Dedifferentiated amniotic fluid mesenchymal stem cell (primary cell): ENCODE results near the gene GPR37L1.
A peak's percentile ranks its signal among the peaks of the same experiment; 100 is the strongest.

ENCODE experiments used
- DNase-seq: peaks from one replicate; pipeline ENCODE4 v3.0.0-alpha.2; 2016; ENCODE audit errors: extremely low spot score

Gene GPR37L1, protein sequence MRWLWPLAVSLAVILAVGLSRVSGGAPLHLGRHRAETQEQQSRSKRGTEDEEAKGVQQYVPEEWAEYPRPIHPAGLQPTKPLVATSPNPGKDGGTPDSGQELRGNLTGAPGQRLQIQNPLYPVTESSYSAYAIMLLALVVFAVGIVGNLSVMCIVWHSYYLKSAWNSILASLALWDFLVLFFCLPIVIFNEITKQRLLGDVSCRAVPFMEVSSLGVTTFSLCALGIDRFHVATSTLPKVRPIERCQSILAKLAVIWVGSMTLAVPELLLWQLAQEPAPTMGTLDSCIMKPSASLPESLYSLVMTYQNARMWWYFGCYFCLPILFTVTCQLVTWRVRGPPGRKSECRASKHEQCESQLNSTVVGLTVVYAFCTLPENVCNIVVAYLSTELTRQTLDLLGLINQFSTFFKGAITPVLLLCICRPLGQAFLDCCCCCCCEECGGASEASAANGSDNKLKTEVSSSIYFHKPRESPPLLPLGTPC

GRCh38 chr1:202122639-202123335, at the start of gene GPR37L1:
Gene GPR37L1, plus strand, starts transcription at chr1:202122917. Its CDS starts 47 bp downstream, at chr1:202122964.
- no peak for DNase-seq

- DNase-seq: no peak
These were observed 49.5 kb upstream of the GPR37L1 start for GRCh38 chr1:202073206-202073605.

DNA sequence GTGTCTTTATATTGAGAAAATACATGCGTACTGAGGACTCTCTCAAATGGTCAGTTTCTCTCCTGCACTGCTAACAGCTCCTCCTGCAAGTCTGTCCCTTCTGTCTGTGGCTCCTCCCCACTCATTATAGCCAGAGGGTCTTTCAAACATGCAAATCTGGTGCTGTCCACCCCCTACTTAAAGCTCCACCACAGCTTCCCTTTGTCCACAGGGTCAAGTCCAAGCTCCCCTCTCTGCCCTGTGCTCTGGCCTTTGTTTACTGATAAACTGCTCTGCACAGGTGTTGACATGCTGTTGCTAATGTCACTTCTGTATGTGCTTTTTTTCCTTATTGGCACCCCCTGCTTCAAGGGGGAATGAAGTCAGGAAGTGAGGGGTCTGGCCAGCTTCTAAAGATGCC, 47.7 kb upstream of the GPR37L1 start:
- DNase-seq: no peak

DNA sequence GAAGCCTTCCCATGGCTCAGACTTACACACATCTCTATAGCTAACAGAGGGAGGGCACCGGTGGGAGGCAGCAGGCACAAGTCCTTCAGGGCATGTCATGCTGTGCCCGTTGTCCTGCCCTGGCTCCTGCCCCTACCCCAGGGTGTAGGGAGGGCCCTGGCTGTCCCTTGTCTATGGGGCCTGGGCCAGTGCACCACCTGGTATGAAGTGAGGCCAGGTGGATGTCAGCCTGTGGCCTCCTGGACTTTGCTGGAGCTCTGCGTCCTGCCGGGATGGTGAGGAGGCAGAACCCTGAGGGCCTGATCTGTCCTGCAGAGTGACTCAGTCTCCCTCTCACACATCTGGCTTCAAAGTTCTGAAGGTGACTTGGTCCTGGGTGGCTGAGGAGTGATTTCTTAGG, 47.3 kb upstream of the GPR37L1 start:
- DNase-seq: no peak

DNA sequence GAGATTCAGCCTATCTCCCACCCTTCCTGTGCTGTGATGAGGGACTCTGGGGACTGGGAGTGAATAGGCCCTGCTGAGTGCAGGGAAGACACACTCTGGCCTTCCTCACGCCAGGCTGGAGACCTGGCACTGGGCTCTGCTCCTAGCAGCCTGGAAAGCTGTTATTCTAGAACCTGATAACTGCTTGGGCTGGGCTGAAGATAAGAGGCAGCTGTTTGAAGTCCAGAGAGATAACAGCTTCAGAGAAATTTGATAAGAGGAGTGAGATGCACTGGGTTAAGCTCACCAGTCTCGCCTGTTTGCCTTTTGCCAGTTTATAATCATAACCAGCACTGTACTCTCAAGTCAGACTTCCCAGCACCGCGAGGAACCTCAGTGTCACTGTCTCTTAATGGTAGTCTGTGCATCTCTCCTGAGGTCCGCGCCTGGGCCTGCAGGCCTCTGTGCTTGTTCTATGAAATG, 46.6 kb upstream of the GPR37L1 start:
- no peak for DNase-seq

- no peak for DNase-seq
These were observed 44.5 kb upstream of the GPR37L1 start for GRCh38 chr1:202078241-202078640.

- DNase-seq: no peak
These were observed 40.7 kb upstream of the GPR37L1 start for GRCh38 chr1:202081992-202082391.

DNA sequence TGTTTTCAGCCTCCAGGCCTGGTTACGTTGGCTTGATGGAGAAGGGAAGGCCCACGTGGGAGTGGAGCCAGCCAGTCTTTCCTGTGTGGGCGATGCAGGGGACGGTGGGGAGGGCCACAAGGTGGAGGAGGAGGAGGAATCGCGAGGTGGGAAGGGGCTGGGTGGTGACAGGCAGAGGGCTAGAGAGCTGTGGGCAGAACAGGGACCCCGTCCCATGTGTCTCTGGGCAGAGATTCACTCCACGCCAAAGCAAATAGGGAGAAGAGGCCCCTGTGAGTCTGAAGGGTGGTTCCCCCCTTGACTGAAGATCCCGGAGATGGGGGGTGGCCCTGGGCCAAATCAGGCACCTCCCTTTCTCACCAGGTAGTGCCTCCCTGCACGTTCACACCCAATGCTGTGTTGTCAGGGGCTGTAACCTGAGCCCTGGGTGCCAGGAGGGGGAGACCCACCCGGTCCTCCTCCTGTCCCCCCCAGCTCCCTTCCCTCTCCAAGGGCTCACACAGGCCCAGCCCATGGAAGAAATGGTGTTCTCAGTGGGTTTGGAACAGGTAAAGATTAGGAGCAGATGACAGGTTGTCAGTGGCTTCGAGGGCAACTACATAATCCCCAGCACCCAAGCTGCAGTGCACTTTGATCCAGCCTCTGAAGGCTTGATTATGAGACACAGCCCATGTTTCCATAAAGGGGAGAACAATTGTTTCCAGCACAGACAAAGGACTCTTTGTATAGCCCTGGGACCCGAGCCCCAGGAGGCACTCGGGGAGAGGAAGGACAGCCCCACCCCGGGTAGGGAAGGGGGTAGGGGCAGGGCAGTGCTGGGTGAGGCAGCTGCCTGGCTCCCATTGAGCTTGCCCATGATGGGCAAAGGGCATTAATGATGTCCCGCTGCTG, 37.7 kb upstream of the GPR37L1 start:
- DNase-seq: no peak

GRCh38 chr1:202085682-202086373, 36.9 kb upstream of the GPR37L1 start:
- DNase-seq: no peak

DNA sequence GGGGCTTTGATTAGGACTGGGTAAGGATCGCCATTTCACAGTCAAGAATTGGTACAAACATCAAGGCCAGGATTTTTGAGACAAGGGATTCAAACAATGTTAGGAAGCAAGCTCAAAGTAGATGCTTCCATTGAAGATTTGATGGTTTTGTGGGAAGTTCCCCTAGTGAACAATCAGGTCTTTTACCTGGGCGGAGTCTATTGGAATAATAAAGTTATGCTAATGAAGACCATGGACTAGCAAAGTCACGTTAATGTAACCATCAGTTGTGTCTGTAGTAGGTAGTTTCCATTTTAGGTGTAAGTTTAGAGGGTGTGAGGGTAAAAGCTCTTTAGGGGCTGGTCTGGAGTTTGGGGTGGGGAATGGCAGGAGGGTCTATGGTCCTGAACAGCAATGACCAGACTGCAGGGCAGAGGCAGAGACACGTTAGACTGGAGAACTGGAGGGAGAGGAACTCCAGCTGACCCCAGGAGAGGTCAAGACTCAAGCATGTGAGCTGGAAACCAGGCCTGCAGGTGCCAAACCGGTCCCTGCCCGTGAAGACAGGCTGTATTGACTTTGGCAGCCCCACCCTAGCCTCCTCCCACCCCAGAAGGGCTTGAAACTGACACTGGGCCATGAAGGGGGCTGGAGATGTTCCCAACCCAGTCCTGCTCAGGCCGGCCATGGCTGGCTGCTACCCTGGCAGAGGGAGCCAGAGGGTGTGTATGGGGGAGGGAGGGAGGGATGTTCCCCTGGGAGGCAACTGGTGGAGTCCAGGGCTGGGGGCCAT, 36.0 kb upstream of the GPR37L1 start:
- no peak for DNase-seq

DNA sequence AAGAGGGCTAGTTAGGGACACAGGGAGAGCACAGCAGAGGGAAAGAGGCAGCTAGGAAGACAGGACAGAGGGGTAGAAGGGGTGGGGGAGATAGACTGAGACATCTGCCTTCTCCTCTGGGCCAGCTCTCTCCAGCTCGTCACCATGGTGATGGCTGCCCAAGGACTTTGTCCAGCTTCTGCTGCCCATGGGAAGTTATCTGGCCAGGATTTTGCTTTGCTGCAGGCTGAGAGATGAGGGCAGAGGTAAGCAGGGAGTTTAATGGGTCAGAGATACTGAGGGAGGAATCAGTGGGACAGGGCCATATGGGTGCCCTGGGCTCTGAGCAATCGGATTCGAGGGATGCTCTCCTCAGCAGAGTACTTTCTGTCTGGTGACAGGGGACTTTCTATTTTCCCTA, 34.5 kb upstream of the GPR37L1 start:
- no peak for DNase-seq

DNA sequence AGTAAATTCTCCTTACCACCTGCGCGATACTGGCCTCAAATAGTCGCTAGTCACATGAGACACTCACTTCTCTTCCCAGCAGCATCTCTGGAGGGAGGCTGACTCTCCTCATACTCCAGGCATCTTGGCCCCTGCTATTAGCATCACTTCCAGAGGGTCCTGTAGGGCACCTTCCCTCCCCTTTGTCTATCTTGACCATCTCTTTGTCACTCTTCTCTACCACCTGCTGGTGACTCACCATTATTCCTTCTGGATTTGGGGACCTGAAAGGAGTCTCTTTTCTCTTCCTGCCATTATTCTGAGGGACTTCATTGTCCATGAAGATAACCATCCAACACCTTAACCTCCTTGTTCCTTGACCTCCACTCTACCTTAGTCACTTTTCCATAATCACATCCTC, 31.7 kb upstream of the GPR37L1 start:
- DNase-seq: no peak

DNA sequence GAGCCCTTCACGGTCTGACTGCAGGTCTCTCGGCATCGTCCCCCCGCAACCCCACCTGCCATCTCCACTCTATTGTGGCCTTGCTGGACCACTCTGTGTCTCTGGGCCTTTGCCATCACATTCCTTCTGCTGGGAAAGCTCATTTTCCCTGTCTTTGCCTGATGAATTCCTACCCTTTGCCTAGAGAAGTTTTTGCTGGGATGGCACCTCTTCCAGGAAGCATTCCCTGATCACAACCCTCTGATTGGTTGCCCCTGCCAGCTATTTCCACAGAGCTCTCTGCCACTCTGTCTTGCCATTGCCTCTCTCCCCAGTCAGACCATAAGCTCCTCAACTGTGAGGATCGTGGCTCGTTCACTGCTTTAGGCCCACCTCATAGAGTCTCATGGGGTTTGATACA, 28.9 kb upstream of the GPR37L1 start:
- DNase-seq: no peak

DNA sequence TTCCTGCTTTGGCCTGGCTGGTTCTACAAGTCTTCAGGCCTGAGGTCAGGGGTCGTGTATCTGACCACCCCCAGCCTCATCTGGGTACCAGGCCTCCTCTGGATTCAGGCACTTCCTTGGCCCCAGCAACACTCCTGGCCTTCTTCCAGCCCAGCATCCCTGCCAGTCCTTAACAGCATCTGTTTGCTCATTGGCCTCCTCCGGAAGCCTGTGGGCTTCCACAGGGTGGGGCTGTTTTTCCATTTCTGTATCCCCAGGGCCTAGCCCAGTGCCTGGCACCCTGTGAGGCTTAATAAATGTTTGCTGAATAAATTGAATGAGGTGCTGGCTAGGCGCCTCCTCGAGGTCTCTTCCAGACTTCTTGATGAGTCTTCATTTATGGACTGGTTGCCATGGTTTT, 21.5 kb upstream of the GPR37L1 start:
- DNase-seq: no peak

GRCh38 chr1:202104073-202104472, 18.6 kb upstream of the GPR37L1 start:
- no peak for DNase-seq

DNA sequence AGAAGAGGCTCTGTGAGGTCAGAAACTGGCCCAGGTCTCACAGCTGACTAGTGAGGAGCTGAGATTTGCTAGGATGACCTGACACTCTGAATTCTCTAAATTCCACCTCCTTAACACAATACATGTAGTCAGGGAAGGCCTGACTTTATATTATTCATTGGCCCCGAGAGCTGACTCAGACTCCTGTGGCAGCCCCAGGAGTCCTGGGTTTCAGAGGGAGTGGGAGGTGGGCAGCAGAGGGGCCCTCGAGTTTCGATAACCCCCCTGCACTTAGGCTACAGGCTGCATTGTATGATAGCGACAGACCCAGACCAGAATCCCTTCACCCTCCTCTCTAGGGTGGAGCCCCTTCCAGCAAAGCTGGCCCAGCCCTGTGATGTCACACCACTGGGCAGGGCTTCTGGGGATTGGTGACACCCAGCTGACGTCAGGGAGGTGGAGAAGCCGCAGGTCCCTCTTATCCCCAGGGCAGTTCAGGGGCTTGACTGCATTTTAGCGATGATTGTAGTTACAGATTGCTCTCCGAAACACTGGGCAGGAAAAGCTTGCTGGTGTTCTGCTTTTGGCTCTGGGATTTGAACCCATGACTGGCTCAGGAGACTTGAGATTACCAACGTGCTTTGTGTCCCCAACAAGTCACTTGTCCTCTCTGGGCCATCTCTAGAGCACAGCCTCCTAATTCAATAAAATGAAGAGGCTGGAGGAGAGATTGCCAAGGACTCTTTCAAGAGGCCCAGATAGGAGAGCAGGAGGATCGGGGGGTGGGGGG, 17.0 kb upstream of the GPR37L1 start:
- DNase-seq: peak; percentile 23

DNA sequence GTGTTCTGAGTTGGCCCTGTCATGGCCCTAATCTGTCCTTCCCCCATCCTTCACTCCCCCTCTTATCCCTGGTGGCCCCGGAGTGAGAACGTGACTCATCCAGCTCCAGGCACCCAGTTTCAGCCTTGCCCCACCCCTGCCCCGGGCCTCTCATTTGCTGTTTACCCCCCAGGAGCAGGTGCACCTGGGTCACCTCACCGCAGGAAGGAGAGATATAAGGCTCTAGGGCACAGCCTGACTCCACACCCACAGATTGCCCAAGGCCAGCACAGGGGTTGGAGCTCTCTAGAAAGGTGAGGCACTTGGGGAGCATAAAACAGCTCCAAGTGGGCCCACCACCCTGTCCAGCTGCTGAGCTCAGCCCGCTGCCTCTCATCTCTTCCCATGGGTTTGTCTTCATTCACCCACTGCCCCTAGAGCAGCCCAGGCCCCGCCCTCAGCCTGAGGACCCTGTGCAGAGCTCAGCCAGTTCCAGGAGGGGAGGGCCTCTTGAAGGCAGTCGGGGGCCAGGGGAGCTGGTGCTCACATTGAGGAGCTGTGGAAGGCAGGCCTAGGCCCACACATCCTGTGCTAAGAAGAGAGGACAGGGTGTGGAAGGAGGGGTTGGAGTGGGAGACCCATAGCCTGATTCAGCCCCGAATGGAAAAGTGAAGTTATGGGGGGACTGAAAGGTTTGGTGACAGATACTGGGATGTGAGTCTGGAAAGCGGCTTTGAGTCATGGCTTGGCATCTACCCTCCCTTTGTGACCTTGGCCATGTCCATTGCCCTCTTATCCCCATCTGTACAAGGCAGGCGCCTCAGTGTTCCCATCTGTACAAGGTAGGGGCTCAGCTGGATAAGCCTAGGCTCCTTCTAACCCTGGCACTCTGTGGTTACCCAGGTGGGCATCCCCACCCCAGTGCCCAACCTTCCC, 16.1 kb upstream of the GPR37L1 start:
- DNase-seq: no peak

DNA sequence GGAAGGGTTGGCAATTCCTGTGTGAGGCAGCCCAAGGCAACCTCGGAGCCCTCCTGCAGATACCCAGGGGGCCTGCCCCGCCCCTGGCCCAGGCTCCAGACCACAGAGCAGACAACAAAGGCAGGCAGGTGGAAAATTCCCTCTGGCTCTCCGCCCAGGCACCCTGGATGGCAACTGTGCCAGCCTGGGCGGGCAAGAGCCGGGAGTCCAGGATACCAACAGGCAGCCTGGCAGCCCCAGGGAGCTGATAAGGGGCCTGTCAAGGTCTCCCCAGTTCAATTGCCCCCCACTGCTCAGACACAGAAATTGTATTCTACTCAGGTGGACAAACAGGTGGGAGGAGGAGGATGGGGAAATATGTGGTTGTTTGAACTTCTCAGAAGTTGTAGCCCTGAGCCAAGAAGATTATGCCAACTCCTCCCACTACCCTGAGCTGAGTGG, 15.4 kb upstream of the GPR37L1 start:
- DNase-seq: no peak
